HG02884 (cell line): ENCODE results near the gene ELN.

Source experiments
- ATAC-seq: cut with Tn5 transposase; IDR thresholded peaks from one replicate; pipeline ENCODE4 v1.9.1; 2021; ENCODE audit warnings: mild to moderate bottlenecking, moderate library complexity; ENCODE audit not compliant: unreplicated experiment

ELN gene

GRCh38 chr7:74023092-74023536, 4.9 kb upstream of the ELN start:
- no peak for ATAC-seq

- no peak for ATAC-seq
Measured at GRCh38 chr7:74023786-74024185, 4.2 kb upstream of the ELN start.

GRCh38 chr7:74025146-74025545, 2.8 kb upstream of the ELN start:
- no peak for ATAC-seq

GRCh38 chr7:74025730-74026129, 2.2 kb upstream of the ELN start:
- no peak for ATAC-seq

GRCh38 chr7:74026406-74026902, 1.5 kb upstream of the ELN start:
- no peak for ATAC-seq

- no peak for ATAC-seq
Measured at GRCh38 chr7:74026903-74027682, 880 bp upstream of the ELN start.

- ATAC-seq = no peak
Measured at GRCh38 chr7:74028321-74028838, 407 bp downstream of the ELN start.

GRCh38 chr7:74029089-74029785, 1.3 kb downstream of the ELN start:
- ATAC-seq = no peak

GRCh38 chr7:74029991-74030415, 2.0 kb downstream of the ELN start:
- ATAC-seq = no peak

- no peak for ATAC-seq
Measured at GRCh38 chr7:74030861-74031260, 2.9 kb downstream of the ELN start.

- ATAC-seq = no peak
Measured at GRCh38 chr7:74031403-74032190, 3.6 kb downstream of the ELN start.

- no peak for ATAC-seq
Measured at GRCh38 chr7:74032191-74032490, 4.2 kb downstream of the ELN start.

- no peak for ATAC-seq
Measured at GRCh38 chr7:74032624-74033371, 4.8 kb downstream of the ELN start.

GRCh38 chr7:74033372-74034311, 5.7 kb downstream of the ELN start:
- ATAC-seq = no peak

- no peak for ATAC-seq
Measured at GRCh38 chr7:74037609-74038008, 9.6 kb downstream of the ELN start.

GRCh38 chr7:74038194-74038961, 10.4 kb downstream of the ELN start:
- ATAC-seq = no peak

- ATAC-seq = no peak
Measured at GRCh38 chr7:74039337-74039736, 11.4 kb downstream of the ELN start.

- ATAC-seq = no peak
Measured at GRCh38 chr7:74040101-74040790, 12.3 kb downstream of the ELN start.
